ENCODE measurements around the gene UCP2.

DNA sequence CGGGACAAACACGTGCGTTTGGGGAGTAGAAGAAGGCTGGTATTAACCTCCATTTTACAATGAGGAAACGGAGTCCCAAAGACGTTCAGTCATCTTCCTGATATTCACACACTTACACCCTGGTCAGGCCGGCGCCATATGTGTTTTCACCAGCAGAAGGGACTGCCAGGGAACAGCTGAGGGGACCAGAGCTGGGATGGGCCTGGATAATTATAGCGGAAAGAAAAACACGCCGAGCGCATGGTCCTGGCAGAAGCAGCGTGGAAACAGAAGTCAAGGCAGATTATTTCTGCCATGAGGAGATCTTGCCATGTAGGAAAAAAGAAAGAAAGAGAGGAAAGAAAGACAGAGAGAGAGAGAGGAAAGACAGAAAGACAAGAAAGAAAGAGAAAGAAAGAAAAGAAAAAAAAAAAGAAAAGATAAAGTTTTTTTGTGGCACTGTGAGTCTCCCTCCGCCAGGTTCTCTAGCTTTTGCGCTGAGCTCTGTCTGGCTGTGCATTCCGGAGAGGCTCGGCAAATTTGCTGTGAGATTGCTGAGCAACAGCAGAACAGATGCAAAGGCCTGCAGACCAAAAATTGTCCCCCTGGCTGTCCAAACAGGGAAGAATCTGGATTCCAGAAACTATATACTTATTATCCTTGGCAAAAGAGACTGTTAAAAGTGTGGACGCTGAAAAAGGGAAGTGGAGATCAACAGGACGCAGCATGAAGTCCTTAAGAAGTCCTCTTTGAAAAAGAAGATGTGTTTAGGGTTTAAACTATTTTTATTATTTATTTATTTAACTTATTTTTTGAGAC is 1.3 kb upstream of the UCP2 start:
- no peak for TF ChIP-seq POLR2AphosphoS5 (IDR thresholded peaks at IDR 0.05)
- TF ChIP-seq, protein P1, sequence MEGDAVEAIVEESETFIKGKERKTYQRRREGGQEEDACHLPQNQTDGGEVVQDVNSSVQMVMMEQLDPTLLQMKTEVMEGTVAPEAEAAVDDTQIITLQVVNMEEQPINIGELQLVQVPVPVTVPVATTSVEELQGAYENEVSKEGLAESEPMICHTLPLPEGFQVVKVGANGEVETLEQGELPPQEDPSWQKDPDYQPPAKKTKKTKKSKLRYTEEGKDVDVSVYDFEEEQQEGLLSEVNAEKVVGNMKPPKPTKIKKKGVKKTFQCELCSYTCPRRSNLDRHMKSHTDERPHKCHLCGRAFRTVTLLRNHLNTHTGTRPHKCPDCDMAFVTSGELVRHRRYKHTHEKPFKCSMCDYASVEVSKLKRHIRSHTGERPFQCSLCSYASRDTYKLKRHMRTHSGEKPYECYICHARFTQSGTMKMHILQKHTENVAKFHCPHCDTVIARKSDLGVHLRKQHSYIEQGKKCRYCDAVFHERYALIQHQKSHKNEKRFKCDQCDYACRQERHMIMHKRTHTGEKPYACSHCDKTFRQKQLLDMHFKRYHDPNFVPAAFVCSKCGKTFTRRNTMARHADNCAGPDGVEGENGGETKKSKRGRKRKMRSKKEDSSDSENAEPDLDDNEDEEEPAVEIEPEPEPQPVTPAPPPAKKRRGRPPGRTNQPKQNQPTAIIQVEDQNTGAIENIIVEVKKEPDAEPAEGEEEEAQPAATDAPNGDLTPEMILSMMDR (IDR thresholded peaks at IDR 0.05), result no peak
- no peak for TF ChIP-seq POLR2A (IDR thresholded peaks at IDR 0.05)
